Vagina (tissue), 2 donors: Measurements from ENCODE around the gene SYP.

Experiments used
- CTCF ChIP-seq, 3 experiments: fragments of 450-650 bp in 2 of 3; fragments of 200-600 bp in 1 of 3; sonication (generic) in 1 of 3; IDR thresholded peaks; one replicate each; pipeline ENCODE4 v1.5.1; 2017 to 2019; ENCODE audit warnings: antibody characterized with exemption in 3 of 3, mild to moderate bottlenecking in 2 of 3, moderate library complexity in 2 of 3
- POLR2A ChIP-seq, 2 donors: fragments of 450-650 bp; IDR thresholded peaks; one replicate each; pipeline ENCODE4 v1.6.1; 2017; ENCODE audit warnings: antibody characterized with exemption in 2 of 2, mild to moderate bottlenecking in 2 of 2, moderate library complexity in 2 of 2
- POLR2AphosphoS5 ChIP-seq, 2 donors: sonication (generic); formaldehyde crosslinking; IDR thresholded peaks; one replicate each; pipeline ENCODE4 v1.9.0; 2017; ENCODE audit warnings: antibody characterized with exemption in 2 of 2, mild to moderate bottlenecking in 2 of 2, low read depth in 1 of 2; ENCODE audit not compliant: insufficient read depth in 1 of 2

GRCh38 chrX:49203536-49203935 lies 3.5 kb upstream of the SYP start:
- TF ChIP-seq CTCF (IDR thresholded peaks at IDR 0.05), result no peak
- no peak for TF ChIP-seq POLR2A (IDR thresholded peaks at IDR 0.05)
- TF ChIP-seq POLR2AphosphoS5 (IDR thresholded peaks at IDR 0.05; ENCODE audit: insufficient read depth in 1 of 2, low read depth in 1 of 2), result no peak
